ENCODE data around the gene TMEM239.

TMEM239 gene

DNA sequence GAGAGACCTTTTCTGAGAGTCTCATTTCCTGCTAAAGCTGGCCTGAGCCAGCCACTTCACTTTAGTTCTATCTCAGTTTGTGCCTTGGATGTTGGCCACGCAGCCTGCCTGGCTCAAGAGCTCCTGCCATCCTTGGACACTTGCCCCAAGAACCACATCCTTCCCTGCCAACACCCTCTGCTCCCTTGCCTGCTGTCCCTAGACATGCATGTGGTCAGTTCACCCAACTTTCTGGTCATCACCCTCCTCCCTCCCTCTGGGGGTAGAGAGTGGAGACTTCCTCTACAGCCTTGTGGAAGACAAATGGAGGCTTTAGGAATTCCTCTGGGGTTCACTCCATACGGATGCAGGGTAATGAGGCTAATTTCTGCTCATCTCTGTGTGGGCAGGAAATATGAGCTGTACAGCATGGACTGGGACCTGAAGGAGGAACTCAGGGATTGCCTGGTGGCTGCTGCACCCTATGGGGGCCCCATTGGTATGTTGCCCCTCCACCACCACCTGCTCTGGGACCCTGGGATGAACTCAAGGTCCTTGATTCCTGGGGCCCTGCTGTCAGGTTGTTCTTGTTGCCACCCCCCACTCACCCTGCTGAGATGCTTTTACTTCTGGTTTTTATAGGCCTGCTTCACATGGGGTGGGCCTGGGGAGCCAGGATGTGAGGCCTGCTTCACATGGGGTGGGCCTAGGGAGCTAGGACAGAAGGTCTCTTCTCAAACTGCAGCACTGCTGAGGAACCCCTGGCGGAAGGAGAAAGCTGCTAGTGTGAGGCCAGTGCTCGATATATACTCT lies 43.4 kb downstream of the TMEM239 start:
- no peaks in the 10 kb centered on the region for H3K4me1 ChIP-seq (ENCODE audit: control insufficient read depth, insufficient read depth, low read length, poor library complexity, severe bottlenecking)
- H3K36me3 ChIP-seq (ENCODE audit: control insufficient read depth, insufficient read depth, low read length): peaks cover 14% of the 10 kb centered on the region
- H3K4me3 ChIP-seq (ENCODE audit: extremely low read depth, insufficient read depth, low read length, poor library complexity, severe bottlenecking): no peak overlapping the region
- no peak overlapping the region for H3K27ac ChIP-seq (ENCODE audit: low read depth, low read length, severe bottlenecking)
- H3K9me3 ChIP-seq (ENCODE audit: control insufficient read depth, low read length): no peaks in the 10 kb centered on the region
- WGBS, 2 experiments (ENCODE audit: insufficient coverage in 2 of 2): 94 to 100% methylated on average over 4 of the region's 4 CpGs

- H3K36me3 ChIP-seq (ENCODE audit: control insufficient read depth, insufficient read depth, low read length): peaks cover 17% of the 10 kb centered on the region
Measured at GRCh38 chr20:2864626-2865025, 48.5 kb downstream of the TMEM239 start.

GRCh38 chr20:2865101-2865500 lies 48.9 kb downstream of the TMEM239 start:
- H3K4me3 ChIP-seq (ENCODE audit: extremely low read depth, insufficient read depth, low read length, poor library complexity, severe bottlenecking): no peak overlapping the region
- 90 to 95% methylated on average over 7 to 10 of the region's 10 CpGs for WGBS, 2 experiments (ENCODE audit: insufficient coverage in 2 of 2)
- H3K36me3 ChIP-seq (ENCODE audit: control insufficient read depth, insufficient read depth, low read length): peaks cover 17% of the 10 kb centered on the region
- no peak overlapping the region for H3K27ac ChIP-seq (ENCODE audit: low read depth, low read length, severe bottlenecking)
- H3K4me1 ChIP-seq (ENCODE audit: control insufficient read depth, insufficient read depth, low read length, poor library complexity, severe bottlenecking): peaks cover under 1% of the 10 kb centered on the region
- no peaks in the 10 kb centered on the region for H3K9me3 ChIP-seq (ENCODE audit: control insufficient read depth, low read length)

More at GRCh38 chr20:2864626-2865025, 48.5 kb downstream of the TMEM239 start:
- Histone ChIP-seq H3K9me3 (ENCODE audit: control insufficient read depth, low read length) (no peaks in the 10 kb centered on the region), H3K4me3 (ENCODE audit: extremely low read depth, insufficient read depth, low read length, poor library complexity, severe bottlenecking) (no peak overlapping the region), H3K4me1 (ENCODE audit: control insufficient read depth, insufficient read depth, low read length, poor library complexity, severe bottlenecking) (no peaks in the 10 kb centered on the region), H3K27ac (ENCODE audit: low read depth, low read length, severe bottlenecking) (no peak overlapping the region)
- WGBS, 2 experiments (ENCODE audit: insufficient coverage in 2 of 2): 97% methylated on average over 9 to 11 of the region's 12 CpGs

DNA sequence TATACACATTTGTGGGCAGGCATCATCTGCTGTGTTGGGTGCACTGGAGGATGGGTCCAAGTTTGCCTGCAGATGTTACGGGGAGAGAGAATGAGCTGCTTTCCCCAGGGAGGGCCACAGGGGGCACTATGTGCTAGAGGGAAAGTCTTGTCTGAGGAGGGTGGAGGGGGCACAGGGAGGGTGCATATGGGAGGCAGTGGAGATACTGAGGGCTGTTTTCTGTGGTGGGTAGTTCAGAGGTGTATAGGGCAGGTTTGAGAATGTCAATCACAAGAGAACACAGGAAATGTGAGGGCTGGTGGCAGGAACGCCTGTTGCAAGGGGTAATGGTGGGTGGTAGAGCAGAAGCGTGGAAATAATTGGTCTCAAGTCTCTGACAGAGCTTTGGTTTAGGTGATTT lies 49.5 kb downstream of the TMEM239 start:
- WGBS, 2 experiments (ENCODE audit: insufficient coverage in 2 of 2): 100% methylated on average over 2 to 3 of the region's 3 CpGs
- H3K4me1 ChIP-seq (ENCODE audit: control insufficient read depth, insufficient read depth, low read length, poor library complexity, severe bottlenecking): peaks cover 4% of the 10 kb centered on the region
- H3K9me3 ChIP-seq (ENCODE audit: control insufficient read depth, low read length): no peaks in the 10 kb centered on the region
- peaks cover 17% of the 10 kb centered on the region for H3K36me3 ChIP-seq (ENCODE audit: control insufficient read depth, insufficient read depth, low read length)
- no peak overlapping the region for H3K27ac ChIP-seq (ENCODE audit: low read depth, low read length, severe bottlenecking)
- no peak overlapping the region for H3K4me3 ChIP-seq (ENCODE audit: extremely low read depth, insufficient read depth, low read length, poor library complexity, severe bottlenecking)

DNA sequence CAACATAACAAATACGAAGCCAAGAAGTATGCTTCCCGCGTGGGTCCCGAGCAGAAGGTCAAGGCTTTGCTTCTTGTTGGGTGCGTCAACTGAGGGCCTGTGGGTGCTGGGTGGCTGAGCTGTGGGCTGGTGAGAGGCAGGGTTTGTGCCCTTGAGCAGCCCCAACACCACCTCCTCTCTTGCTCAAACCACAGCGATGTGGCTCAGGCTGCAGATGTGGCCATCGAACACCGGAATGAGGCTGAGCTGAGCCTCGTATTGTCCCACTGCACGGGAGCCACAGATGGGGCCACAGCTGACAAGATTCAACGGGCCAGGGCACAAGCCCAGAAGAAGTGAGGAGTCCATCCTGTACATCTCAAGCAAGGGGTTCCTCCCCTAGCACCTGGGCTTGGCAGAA lies 50.1 kb downstream of the TMEM239 start:
- H3K36me3 ChIP-seq (ENCODE audit: control insufficient read depth, insufficient read depth, low read length): peaks cover 14% of the 10 kb centered on the region
- H3K4me3 ChIP-seq (ENCODE audit: extremely low read depth, insufficient read depth, low read length, poor library complexity, severe bottlenecking): no peak overlapping the region
- no peaks in the 10 kb centered on the region for H3K9me3 ChIP-seq (ENCODE audit: control insufficient read depth, low read length)
- peaks cover 10% of the 10 kb centered on the region for H3K4me1 ChIP-seq (ENCODE audit: control insufficient read depth, insufficient read depth, low read length, poor library complexity, severe bottlenecking)
- 92 to 98% methylated on average over 6 to 10 of the region's 11 CpGs for WGBS, 2 experiments (ENCODE audit: insufficient coverage in 2 of 2)
- H3K27ac ChIP-seq (ENCODE audit: low read depth, low read length, severe bottlenecking): no peak overlapping the region

DNA sequence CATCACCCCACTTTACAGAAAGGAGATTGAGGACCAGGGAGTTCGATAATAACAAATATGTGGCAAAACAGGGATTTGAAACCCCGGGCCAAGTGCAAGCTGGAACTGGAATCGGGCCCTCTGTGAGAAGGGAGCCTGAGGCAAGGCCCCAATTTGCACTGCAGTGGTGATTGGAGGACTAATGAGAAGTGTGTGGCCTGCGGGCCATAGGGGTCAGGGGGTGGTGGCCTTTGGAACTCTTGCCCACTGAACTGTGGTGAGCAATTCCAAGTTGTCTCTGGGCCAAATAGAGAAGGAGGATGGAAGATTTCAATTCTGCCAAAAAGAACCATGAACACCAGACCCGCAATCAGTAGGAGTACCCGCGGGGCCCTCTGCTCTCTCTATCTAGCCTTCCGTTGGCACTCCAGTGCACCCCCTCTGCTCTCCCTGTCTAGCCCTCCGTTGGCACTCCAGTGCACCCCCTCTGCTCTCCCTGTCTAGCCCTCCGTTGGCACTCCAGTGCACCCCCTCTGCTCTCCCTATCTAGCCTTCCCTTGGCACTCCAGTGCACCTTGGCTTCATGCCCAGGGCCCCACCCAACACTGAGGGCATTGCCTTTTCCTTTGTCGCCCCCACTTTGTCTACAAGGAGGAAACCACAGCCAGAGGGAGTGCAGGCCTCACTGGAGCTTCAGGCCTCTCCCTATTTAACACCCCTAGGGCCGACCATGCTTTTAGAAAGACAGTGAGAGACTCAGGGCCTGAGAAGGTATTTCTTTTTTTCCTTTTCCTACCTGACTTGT lies 51.1 kb downstream of the TMEM239 start:
- Histone ChIP-seq H3K36me3 (ENCODE audit: control insufficient read depth, insufficient read depth, low read length) (peaks cover 9% of the 10 kb centered on the region), H3K27ac (ENCODE audit: low read depth, low read length, severe bottlenecking) (no peak overlapping the region), H3K4me3 (ENCODE audit: extremely low read depth, insufficient read depth, low read length, poor library complexity, severe bottlenecking) (no peak overlapping the region), H3K9me3 (ENCODE audit: control insufficient read depth, low read length) (no peaks in the 10 kb centered on the region), H3K4me1 (ENCODE audit: control insufficient read depth, insufficient read depth, low read length, poor library complexity, severe bottlenecking) (peaks cover 11% of the 10 kb centered on the region)
- 88 to 95% methylated on average over 10 to 11 of the region's 12 CpGs for WGBS, 2 experiments (ENCODE audit: insufficient coverage in 2 of 2)
